CD14-positive monocyte (primary cell): ENCODE results near the gene C1QTNF8. TPM values are rescaled to one million over a fixed set of nuclear protein-coding genes. Genes with fewer than 3 reads are reported as not detected.

Experiments used
- DNase-seq, 3 donors: peaks; one replicate each; pipeline ENCODE4 v3.0.0-alpha.2; 2011 to 2022
- H2AFZ ChIP-seq: 2 replicates; pipeline ENCODE4 v1.6.0; 2012; ENCODE audit warnings: mild to moderate bottlenecking, low read depth, low read length, inconsistent platforms; ENCODE audit not compliant: insufficient read depth, poor library complexity, severe bottlenecking
- H3K27ac ChIP-seq, 2 donors: 1 replicate in 1 of 2; 2 replicates in 1 of 2; pipeline ENCODE4 v1.5.1; 2012 to 2013; ENCODE audit warnings: low read length in 2 of 2, control low read depth in 1 of 2, inconsistent platforms in 1 of 2, low read depth in 1 of 2, mild to moderate bottlenecking in 1 of 2
- H3K27me3 ChIP-seq, 2 donors: one replicate each; pipeline versions ENCODE4 v1.6.0 to v1.6.1; 2011 to 2013; ENCODE audit warnings: low read length in 2 of 2; ENCODE audit not compliant: control insufficient read depth in 2 of 2, insufficient read depth in 2 of 2
- H3K36me3 ChIP-seq, 2 donors: replicated peaks in 1 of 2; 1 replicate in 1 of 2; 2 replicates in 1 of 2; pipeline versions ENCODE4 v1.5.1 to v1.6.1; 2012 to 2013; ENCODE audit warnings: low read length in 2 of 2, control low read depth in 1 of 2, inconsistent platforms in 1 of 2, mild to moderate bottlenecking in 1 of 2; ENCODE audit not compliant: insufficient read depth in 2 of 2, control insufficient read depth in 1 of 2
- H3K4me1 ChIP-seq, 2 donors: 1 replicate in 1 of 2; 2 replicates in 1 of 2; pipeline versions ENCODE4 v1.5.1 to v1.6.1; 2012 to 2013; ENCODE audit warnings: low read length in 2 of 2, control low read depth in 1 of 2, inconsistent platforms in 1 of 2, mild to moderate bottlenecking in 1 of 2, moderate library complexity in 1 of 2; ENCODE audit not compliant: insufficient read depth in 2 of 2, control insufficient read depth in 1 of 2
- H3K4me2 ChIP-seq: replicated peaks from 2 replicates; pipeline ENCODE3; 2012; ENCODE audit warnings: low read length, moderate library complexity, mild to moderate bottlenecking; ENCODE audit not compliant: poor library complexity, severe bottlenecking; ENCODE audit errors: extremely low read depth
- H3K4me3 ChIP-seq, 3 experiments: fragments of 200-600 bp in 1 of 3; sonication (generic) in 1 of 3; replicated peaks in 1 of 3; 1 replicate in 2 of 3; 2 replicates in 1 of 3; pipeline ENCODE4 v1.5.1; 2011 to 2013; ENCODE audit warnings: low read length in 3 of 3, mild to moderate bottlenecking in 3 of 3, control low read depth in 2 of 3, low read depth in 2 of 3, inconsistent platforms in 1 of 3, moderate library complexity in 1 of 3
- H3K79me2 ChIP-seq: 2 replicates; pipeline ENCODE4 v1.6.0; 2012; ENCODE audit warnings: mild to moderate bottlenecking, control low read depth, inconsistent platforms, low read length, moderate library complexity; ENCODE audit not compliant: insufficient read depth
- H3K9ac ChIP-seq: 2 replicates; pipeline ENCODE4 v1.6.0; 2017; ENCODE audit warnings: low read length, mild to moderate bottlenecking; ENCODE audit not compliant: insufficient read depth, poor library complexity, severe bottlenecking
- H3K9me3 ChIP-seq, 2 donors: replicated peaks in 1 of 2; 1 replicate in 1 of 2; 2 replicates in 1 of 2; pipeline versions ENCODE4 v1.5.1 to v1.6.1; 2012 to 2013; ENCODE audit warnings: low read length in 2 of 2, control low read depth in 1 of 2; ENCODE audit not compliant: control insufficient read depth in 1 of 2, insufficient read depth in 1 of 2
- H4K20me1 ChIP-seq: 2 replicates; pipeline ENCODE4 v1.6.0; 2012; ENCODE audit warnings: mild to moderate bottlenecking, low read length, control low read depth, moderate library complexity; ENCODE audit not compliant: insufficient read depth
- H3K27ac Mint-ChIP-seq, 7 donors: one replicate each; pipeline ENCODE4 v1.8.0; 2020; ENCODE audit warnings: mild to moderate bottlenecking in 7 of 7, mixed read lengths in 7 of 7, moderate library complexity in 6 of 7, inconsistent platforms in 2 of 7
- H3K27me3 Mint-ChIP-seq, 3 donors: one replicate each; pipeline ENCODE4 v1.8.0; 2021 to 2022; ENCODE audit warnings: low read depth in 3 of 3, mild to moderate bottlenecking in 3 of 3, mixed read lengths in 3 of 3, moderate library complexity in 3 of 3, inconsistent platforms in 1 of 3
- H3K36me3 Mint-ChIP-seq, 2 donors: one replicate each; pipeline ENCODE4 v1.8.0; 2020; ENCODE audit warnings: mixed read lengths in 2 of 2, inconsistent platforms in 1 of 2, mild to moderate bottlenecking in 1 of 2
- H3K4me1 Mint-ChIP-seq: one replicate; pipeline ENCODE4 v1.8.0; 2020; ENCODE audit warnings: mild to moderate bottlenecking, mixed read lengths
- H3K4me3 Mint-ChIP-seq, 2 donors: one replicate each; pipeline ENCODE4 v1.8.0; 2020; ENCODE audit warnings: mild to moderate bottlenecking in 2 of 2, mixed read lengths in 2 of 2, moderate library complexity in 1 of 2
- H3K9me3 Mint-ChIP-seq, 7 donors: one replicate each; pipeline ENCODE4 v1.8.0; 2020 to 2022; ENCODE audit warnings: mixed read lengths in 7 of 7, mild to moderate bottlenecking in 6 of 7, moderate library complexity in 6 of 7, inconsistent platforms in 2 of 7
- WGBS: methylation state at CpG from one replicate; pipeline ENCODE4 v1.1.5; 2013; ENCODE audit warnings: missing lambda C conversion rate; ENCODE audit not compliant: insufficient coverage; 5-methylcytosine and 5-hydroxymethylcytosine counted together
- intact Hi-C, 2 donors: fragments of 100-400 bp; cut with micrococcal nuclease; formaldehyde crosslinking; loops; one replicate each; pipeline versions ENCODE4 v1.15.0 to v1.15.1; 2023
- polyA plus RNA-seq, 3 donors: library from polyadenylated mRNA; depleted of rRNA in 1 of 3; unstranded in 2 of 3; stranded (reverse) in 1 of 3; fragments of 300-500 nt in 2 of 3; fragments of >200 nt in 1 of 3; fragmentation: Illumina TruSeq in 2 of 3; gene quantifications; 1 replicate in 2 of 3; 2 replicates in 1 of 3; pipeline ENCODE4 v1.2.3, GENCODE V29; 2012 to 2021
- TF ChIP-seq, protein P1 (sequence below): fragments of 200-600 bp; IDR thresholded peaks from one replicate; pipeline ENCODE4 v1.8.0; 2022; ENCODE audit warnings: antibody characterized with exemption, mild to moderate bottlenecking

The C1QTNF8 gene
- polyA plus RNA-seq, 3 donors, result not detected

DNA sequence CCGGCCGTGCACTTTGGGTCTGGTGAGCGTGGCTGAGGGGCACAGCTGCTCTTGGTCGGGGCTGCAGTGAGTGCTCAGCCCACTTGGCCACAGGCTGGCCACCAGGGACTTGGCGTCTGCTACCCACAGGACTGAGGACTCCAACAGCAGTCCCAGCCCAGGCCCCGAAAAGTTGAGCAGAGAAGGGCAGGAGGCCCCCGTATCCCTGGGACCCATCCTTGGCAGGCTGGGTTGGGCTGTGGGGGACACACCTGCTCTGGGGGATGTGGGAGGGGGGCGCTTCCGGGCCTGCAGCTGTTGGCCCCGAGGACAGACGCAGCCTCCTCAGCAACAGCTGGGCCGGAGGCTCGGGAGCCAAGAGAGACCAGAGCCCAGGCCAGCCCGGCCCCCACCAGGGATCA, 42.9 kb downstream of the C1QTNF8 start:
- Mint-ChIP-seq H3K27me3 (peaks cover 3 to 15% (median 6%) of the 10 kb centered on the region in 3 donors), H3K9me3 (peaks cover 0 to 12% (median 2%) of the 10 kb centered on the region in 7 donors), H3K36me3 (no peaks in the 10 kb centered on the region), H3K4me1 (no peaks in the 10 kb centered on the region), H3K27ac (no peak overlapping the region), H3K4me3 (no peak overlapping the region)
- Histone ChIP-seq H3K4me2 (no peak overlapping the region), H4K20me1 (no peaks in the 10 kb centered on the region), H2AFZ (no peak overlapping the region), H3K4me3 (no peak overlapping the region), H3K79me2 (no peaks in the 10 kb centered on the region), H3K36me3 (no peaks in the 10 kb centered on the region), H3K4me1 (no peaks in the 10 kb centered on the region), H3K9me3 (peaks cover 0 to 12% of the 10 kb centered on the region in 2 donors), H3K27ac (no peak overlapping the region), H3K9ac (no peak overlapping the region), H3K27me3 (no peaks in the 10 kb centered on the region)
- intact Hi-C loops, result no loop called here
- no peak for DNase-seq
- TF ChIP-seq, protein P1, sequence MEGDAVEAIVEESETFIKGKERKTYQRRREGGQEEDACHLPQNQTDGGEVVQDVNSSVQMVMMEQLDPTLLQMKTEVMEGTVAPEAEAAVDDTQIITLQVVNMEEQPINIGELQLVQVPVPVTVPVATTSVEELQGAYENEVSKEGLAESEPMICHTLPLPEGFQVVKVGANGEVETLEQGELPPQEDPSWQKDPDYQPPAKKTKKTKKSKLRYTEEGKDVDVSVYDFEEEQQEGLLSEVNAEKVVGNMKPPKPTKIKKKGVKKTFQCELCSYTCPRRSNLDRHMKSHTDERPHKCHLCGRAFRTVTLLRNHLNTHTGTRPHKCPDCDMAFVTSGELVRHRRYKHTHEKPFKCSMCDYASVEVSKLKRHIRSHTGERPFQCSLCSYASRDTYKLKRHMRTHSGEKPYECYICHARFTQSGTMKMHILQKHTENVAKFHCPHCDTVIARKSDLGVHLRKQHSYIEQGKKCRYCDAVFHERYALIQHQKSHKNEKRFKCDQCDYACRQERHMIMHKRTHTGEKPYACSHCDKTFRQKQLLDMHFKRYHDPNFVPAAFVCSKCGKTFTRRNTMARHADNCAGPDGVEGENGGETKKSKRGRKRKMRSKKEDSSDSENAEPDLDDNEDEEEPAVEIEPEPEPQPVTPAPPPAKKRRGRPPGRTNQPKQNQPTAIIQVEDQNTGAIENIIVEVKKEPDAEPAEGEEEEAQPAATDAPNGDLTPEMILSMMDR, result no peak
- 92% methylated on average over 9 of the region's 14 CpGs for WGBS

DNA sequence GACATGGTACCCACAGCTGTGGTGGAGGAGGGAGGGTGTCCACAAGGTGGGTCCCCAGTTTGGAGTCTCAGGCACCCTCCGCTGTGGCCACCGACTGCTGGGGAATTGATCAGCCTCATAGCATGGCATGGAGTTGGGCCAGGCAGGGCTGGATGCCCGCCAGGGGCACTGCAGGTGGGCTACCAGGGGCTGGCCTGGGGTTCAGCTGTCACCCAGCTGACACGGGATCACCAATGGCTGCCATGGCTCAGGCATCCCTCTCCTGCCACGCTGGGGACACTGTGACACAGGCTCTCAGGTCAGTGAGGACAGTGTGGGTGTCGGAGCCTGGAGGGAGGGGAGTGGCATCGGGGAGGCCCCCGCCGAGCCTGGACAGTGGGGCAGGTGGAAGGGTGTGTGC, 43.3 kb downstream of the C1QTNF8 start:
- no peak overlapping the region for H3K4me3 Mint-ChIP-seq
- Histone ChIP-seq H3K9me3 (peaks cover 0 to 10% of the 10 kb centered on the region in 2 donors), H4K20me1 (no peaks in the 10 kb centered on the region), H2AFZ (no peak overlapping the region), H3K79me2 (no peaks in the 10 kb centered on the region), H3K27me3 (no peaks in the 10 kb centered on the region), H3K27ac (no peak overlapping the region), H3K4me1 (no peaks in the 10 kb centered on the region), H3K4me2 (no peak overlapping the region), H3K36me3 (no peaks in the 10 kb centered on the region), H3K9ac (no peak overlapping the region), H3K4me3 (no peak overlapping the region)
- no peaks in the 10 kb centered on the region for H3K4me1 Mint-ChIP-seq
- no peak for DNase-seq
- intact Hi-C loops, result no loop called here
- H3K27me3 Mint-ChIP-seq, result peaks cover 3 to 15% (median 6%) of the 10 kb centered on the region in 3 donors
- peaks cover 0 to 12% (median 2%) of the 10 kb centered on the region in 7 donors for H3K9me3 Mint-ChIP-seq
- H3K27ac Mint-ChIP-seq, result no peak overlapping the region
- no peaks in the 10 kb centered on the region for H3K36me3 Mint-ChIP-seq
- WGBS, result 95% methylated on average over 8 of the region's 9 CpGs
- TF ChIP-seq, protein P1, result no peak
